Measurements from ENCODE around the gene GRHL1.

GRHL1 gene

DNA sequence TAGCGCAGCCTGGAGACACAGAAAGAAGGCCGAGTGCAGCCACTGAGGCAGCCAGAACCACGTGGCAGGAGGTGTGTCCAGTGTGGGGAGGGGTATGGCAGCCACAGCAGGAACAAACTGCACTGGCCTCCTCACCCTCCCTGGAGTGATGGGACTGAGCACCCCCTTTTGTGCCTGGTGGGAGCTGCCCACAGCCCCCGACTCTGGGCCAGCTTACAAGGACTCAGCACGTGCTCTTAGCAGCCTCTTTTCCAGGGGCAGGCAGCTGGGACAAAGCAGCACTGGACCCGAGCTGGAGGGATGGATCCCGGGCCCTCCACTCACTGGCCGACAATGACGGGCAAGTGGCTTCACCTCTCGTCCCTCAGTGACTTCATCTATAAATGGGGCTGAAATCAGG lies 86.6 kb downstream of the GRHL1 start:
- Histone ChIP-seq H3F3A (ENCODE audit: insufficient read depth) (no peaks in the 10 kb centered on the region), H2AFZ (ENCODE audit: low read depth, low read length, severe bottlenecking) (no peak overlapping the region), H4K20me1 (ENCODE audit: low read depth, low read length) (no peaks in the 10 kb centered on the region), H3K79me2 (ENCODE audit: insufficient read depth, low read length) (no peaks in the 10 kb centered on the region), H3K36me3 (ENCODE audit: low read length) (no peaks in the 10 kb centered on the region), H3K27ac (ENCODE audit: low read depth, low read length) (no peak overlapping the region), H3K27me3 (ENCODE audit: low read length) (no peaks in the 10 kb centered on the region), H3K9me3 (ENCODE audit: insufficient read depth, low read length) (no peaks in the 10 kb centered on the region), H3K9me2 (replicated peaks; ENCODE audit: insufficient read depth, low read length) (no peaks in the 10 kb centered on the region), H3K4me3 (ENCODE audit: insufficient read depth, low read length, poor library complexity, severe bottlenecking) (no peak overlapping the region), H3K9ac (ENCODE audit: low read length) (no peak overlapping the region), H3K4me2 (ENCODE audit: low read depth, low read length, poor library complexity, severe bottlenecking) (no peak overlapping the region)
- TF ChIP-seq EZH2phosphoT487 (conservative IDR thresholded peaks at IDR 0.05; ENCODE audit: low read length): no peak
- TF ChIP-seq, protein P1, sequence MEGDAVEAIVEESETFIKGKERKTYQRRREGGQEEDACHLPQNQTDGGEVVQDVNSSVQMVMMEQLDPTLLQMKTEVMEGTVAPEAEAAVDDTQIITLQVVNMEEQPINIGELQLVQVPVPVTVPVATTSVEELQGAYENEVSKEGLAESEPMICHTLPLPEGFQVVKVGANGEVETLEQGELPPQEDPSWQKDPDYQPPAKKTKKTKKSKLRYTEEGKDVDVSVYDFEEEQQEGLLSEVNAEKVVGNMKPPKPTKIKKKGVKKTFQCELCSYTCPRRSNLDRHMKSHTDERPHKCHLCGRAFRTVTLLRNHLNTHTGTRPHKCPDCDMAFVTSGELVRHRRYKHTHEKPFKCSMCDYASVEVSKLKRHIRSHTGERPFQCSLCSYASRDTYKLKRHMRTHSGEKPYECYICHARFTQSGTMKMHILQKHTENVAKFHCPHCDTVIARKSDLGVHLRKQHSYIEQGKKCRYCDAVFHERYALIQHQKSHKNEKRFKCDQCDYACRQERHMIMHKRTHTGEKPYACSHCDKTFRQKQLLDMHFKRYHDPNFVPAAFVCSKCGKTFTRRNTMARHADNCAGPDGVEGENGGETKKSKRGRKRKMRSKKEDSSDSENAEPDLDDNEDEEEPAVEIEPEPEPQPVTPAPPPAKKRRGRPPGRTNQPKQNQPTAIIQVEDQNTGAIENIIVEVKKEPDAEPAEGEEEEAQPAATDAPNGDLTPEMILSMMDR (IDR thresholded peaks at IDR 0.05; ENCODE audit: insufficient read depth, low read length, poor library complexity, severe bottlenecking): no peak

DNA sequence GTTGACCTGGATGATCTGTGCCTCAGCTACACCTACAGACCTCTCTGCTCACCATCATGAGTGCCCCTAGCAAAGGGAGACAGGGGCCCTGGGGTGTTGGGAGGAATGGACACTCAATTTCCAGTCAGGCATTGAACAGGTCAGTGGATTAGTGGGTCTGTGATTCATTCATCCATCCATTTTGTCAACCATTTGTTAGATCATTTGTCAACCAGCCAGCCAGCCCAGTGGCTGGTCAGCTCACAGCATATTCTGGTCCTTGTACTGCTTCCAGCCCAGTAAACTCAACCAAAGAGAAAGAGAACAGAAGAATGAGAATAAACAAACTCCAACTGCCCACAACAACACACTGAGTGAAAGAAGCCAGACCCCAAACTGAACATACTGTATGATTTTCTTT lies 87.2 kb downstream of the GRHL1 start:
- Histone ChIP-seq H3K79me2 (ENCODE audit: insufficient read depth, low read length) (no peaks in the 10 kb centered on the region), H3K9me3 (ENCODE audit: insufficient read depth, low read length) (no peaks in the 10 kb centered on the region), H3K9me2 (replicated peaks; ENCODE audit: insufficient read depth, low read length) (no peaks in the 10 kb centered on the region), H3F3A (ENCODE audit: insufficient read depth) (no peaks in the 10 kb centered on the region), H3K4me3 (ENCODE audit: insufficient read depth, low read length, poor library complexity, severe bottlenecking) (no peak overlapping the region), H4K20me1 (ENCODE audit: low read depth, low read length) (no peaks in the 10 kb centered on the region), H2AFZ (ENCODE audit: low read depth, low read length, severe bottlenecking) (no peak overlapping the region), H3K9ac (ENCODE audit: low read length) (no peak overlapping the region), H3K36me3 (ENCODE audit: low read length) (no peaks in the 10 kb centered on the region), H3K27ac (ENCODE audit: low read depth, low read length) (no peak overlapping the region), H3K27me3 (ENCODE audit: low read length) (no peaks in the 10 kb centered on the region), H3K4me2 (ENCODE audit: low read depth, low read length, poor library complexity, severe bottlenecking) (no peak overlapping the region)
- TF ChIP-seq, protein P1 (IDR thresholded peaks at IDR 0.05; ENCODE audit: insufficient read depth, low read length, poor library complexity, severe bottlenecking): no peak
- no peak for TF ChIP-seq EZH2phosphoT487 (conservative IDR thresholded peaks at IDR 0.05; ENCODE audit: low read length)

- Histone ChIP-seq H3K4me3 (ENCODE audit: insufficient read depth, low read length, poor library complexity, severe bottlenecking) (no peak overlapping the region), H2AFZ (ENCODE audit: low read depth, low read length, severe bottlenecking) (no peak overlapping the region), H3K4me2 (ENCODE audit: low read depth, low read length, poor library complexity, severe bottlenecking) (no peak overlapping the region), H3K27ac (ENCODE audit: low read depth, low read length) (no peak overlapping the region), H3K9me3 (ENCODE audit: insufficient read depth, low read length) (no peaks in the 10 kb centered on the region), H3K36me3 (ENCODE audit: low read length) (no peaks in the 10 kb centered on the region), H3K79me2 (ENCODE audit: insufficient read depth, low read length) (no peaks in the 10 kb centered on the region), H3F3A (ENCODE audit: insufficient read depth) (no peaks in the 10 kb centered on the region), H3K9ac (ENCODE audit: low read length) (no peak overlapping the region), H3K9me2 (replicated peaks; ENCODE audit: insufficient read depth, low read length) (no peaks in the 10 kb centered on the region), H4K20me1 (ENCODE audit: low read depth, low read length) (no peaks in the 10 kb centered on the region), H3K27me3 (ENCODE audit: low read length) (no peaks in the 10 kb centered on the region)
- TF ChIP-seq, protein P1 (IDR thresholded peaks at IDR 0.05; ENCODE audit: insufficient read depth, low read length, poor library complexity, severe bottlenecking): no peak
- TF ChIP-seq EZH2phosphoT487 (conservative IDR thresholded peaks at IDR 0.05; ENCODE audit: low read length): no peak
Measured at GRCh38 chr2:10039658-10040410, 88.3 kb downstream of the GRHL1 start.

Data from SU-DHL-6 (cell line).